ENCODE results near the gene PGLYRP3.
"Not testable (repeated sequence)": the region's sequence is repeated elsewhere in the genome, so short reads cannot be mapped to it uniquely, and the experiment has no call there.

PGLYRP3 gene

GRCh38 chr1:153342178-153342577, 29.4 kb upstream of the PGLYRP3 start:
- Mint-ChIP-seq H3K4me1 (peaks cover 34% of the 10 kb centered on the region), H3K36me3 (no peaks in the 10 kb centered on the region), H3K27me3 (peaks cover 85% of the 10 kb centered on the region), H3K9me3 (no peaks in the 10 kb centered on the region), H3K27ac (no peak overlapping the region), H3K4me3 (no peak overlapping the region)
- ATAC-seq = no peak

GRCh38 chr1:153341431-153341934, 28.7 kb upstream of the PGLYRP3 start:
- H3K4me3 Mint-ChIP-seq = no peak overlapping the region
- no peak overlapping the region for H3K27ac Mint-ChIP-seq
- H3K27me3 Mint-ChIP-seq = peaks cover 78% of the 10 kb centered on the region
- H3K36me3 Mint-ChIP-seq = no peaks in the 10 kb centered on the region
- peaks cover 29% of the 10 kb centered on the region for H3K4me1 Mint-ChIP-seq
- ATAC-seq = no peak
- H3K9me3 Mint-ChIP-seq = no peaks in the 10 kb centered on the region

- Mint-ChIP-seq H3K4me1 (peaks cover 17% of the 10 kb centered on the region), H3K36me3 (no peaks in the 10 kb centered on the region), H3K4me3 (no peak overlapping the region), H3K27ac (no peak overlapping the region), H3K27me3 (peaks cover 74% of the 10 kb centered on the region), H3K9me3 (no peaks in the 10 kb centered on the region)
- ATAC-seq = no peak
Observed at GRCh38 chr1:153340356-153340755, 27.6 kb upstream of the PGLYRP3 start.

DNA sequence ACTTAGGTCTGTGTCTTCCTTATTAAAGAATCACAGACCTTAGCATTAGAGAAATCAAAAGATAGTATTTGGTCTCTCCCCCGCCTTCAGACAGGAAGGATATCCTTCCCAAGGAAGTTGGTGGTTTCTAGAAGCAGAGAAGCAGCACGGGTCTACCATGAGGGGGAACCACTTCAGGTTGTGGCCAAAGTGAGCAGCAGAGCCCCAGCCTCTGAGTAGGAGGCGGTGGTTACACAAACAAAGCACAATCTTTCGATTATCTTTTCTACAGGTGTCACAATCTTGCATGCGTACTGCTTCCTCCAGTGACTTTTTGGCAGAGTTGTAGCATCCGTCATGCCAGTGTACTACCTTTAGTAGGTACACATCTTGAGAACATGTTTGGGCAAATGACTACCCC, 27.1 kb upstream of the PGLYRP3 start:
- no peak for ATAC-seq

DNA sequence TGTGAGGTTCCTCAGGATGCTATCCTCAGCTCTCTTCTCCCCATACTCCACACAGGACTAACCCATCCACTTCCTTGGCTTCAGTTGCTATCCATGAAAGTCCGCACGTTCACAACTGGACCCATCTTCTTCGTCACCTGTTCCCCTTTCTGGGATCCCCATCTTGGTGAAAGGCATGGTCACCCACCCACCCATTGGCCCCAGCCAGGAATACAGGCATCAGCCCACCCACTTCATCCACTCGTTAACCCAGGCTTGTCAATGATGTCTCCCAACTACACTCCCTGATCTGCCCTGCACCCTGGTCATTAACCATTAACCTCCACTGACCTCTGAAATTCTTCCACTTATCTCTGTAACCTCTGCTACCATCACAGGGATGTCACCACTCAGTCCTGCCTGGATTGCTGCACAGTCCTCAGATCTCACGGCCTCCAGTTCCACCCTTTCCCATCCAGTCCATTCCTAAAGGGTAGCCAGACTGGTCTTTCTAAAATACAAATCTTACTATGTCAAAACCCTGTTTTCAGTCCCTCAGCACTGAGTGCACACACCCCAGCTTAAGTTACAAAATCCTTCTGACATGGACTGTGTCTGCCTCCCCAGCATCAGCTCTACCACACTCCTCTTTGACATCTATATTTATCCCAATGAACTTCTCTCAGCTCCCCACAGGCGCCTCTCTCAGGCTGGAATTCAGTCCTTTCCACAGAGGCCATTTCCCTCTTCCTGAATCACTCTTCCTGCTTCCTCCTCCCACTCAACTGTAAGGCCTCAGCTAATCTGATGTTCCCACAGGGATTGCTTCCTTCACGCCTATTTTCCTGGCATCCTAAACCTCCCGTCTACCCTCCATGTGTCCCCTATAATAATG, 25.5 kb upstream of the PGLYRP3 start:
- H3K36me3 Mint-ChIP-seq = no peaks in the 10 kb centered on the region
- no peak overlapping the region for H3K4me3 Mint-ChIP-seq
- peaks cover 53% of the 10 kb centered on the region for H3K27me3 Mint-ChIP-seq
- no peaks in the 10 kb centered on the region for H3K9me3 Mint-ChIP-seq
- H3K4me1 Mint-ChIP-seq = no peaks in the 10 kb centered on the region
- no peak overlapping the region for H3K27ac Mint-ChIP-seq
- ATAC-seq = no peak

More for the DNA sequence above, 27.1 kb upstream of the PGLYRP3 start:
- Mint-ChIP-seq H3K9me3 (no peaks in the 10 kb centered on the region), H3K27me3 (peaks cover 69% of the 10 kb centered on the region), H3K27ac (no peak overlapping the region), H3K4me1 (peaks cover 14% of the 10 kb centered on the region), H3K4me3 (no peak overlapping the region), H3K36me3 (no peaks in the 10 kb centered on the region)

DNA sequence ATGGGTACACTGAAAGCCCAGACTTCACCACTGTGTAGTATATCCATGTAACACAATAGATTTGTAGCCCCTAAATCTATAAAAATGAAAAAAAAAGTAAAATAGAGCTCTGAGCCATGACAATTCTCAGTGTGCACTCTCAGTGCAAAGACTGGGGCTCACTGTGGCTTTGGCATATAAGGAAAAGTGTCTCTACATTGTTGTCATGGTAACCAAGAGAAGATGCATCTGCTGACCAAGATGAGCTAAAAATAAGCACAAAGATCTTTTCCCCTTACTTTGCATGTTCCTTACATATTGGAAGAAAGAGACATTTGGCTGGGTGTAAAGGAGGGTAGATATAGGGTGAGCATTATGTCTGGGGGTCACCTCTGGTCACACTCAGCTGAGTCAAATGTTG, 23.9 kb upstream of the PGLYRP3 start:
- no peak overlapping the region for H3K4me3 Mint-ChIP-seq
- no peak overlapping the region for H3K27ac Mint-ChIP-seq
- H3K9me3 Mint-ChIP-seq = peaks cover 11% of the 10 kb centered on the region
- no peak for ATAC-seq
- no peaks in the 10 kb centered on the region for H3K36me3 Mint-ChIP-seq
- no peaks in the 10 kb centered on the region for H3K4me1 Mint-ChIP-seq
- H3K27me3 Mint-ChIP-seq = peaks cover 53% of the 10 kb centered on the region

- Mint-ChIP-seq H3K27ac (no peak overlapping the region), H3K9me3 (peaks cover 22% of the 10 kb centered on the region), H3K4me1 (no peaks in the 10 kb centered on the region), H3K36me3 (peaks cover 6% of the 10 kb centered on the region), H3K4me3 (no peak overlapping the region), H3K27me3 (peaks cover 59% of the 10 kb centered on the region)
- no peak for ATAC-seq
Observed at GRCh38 chr1:153333902-153334301, 21.1 kb upstream of the PGLYRP3 start.

DNA sequence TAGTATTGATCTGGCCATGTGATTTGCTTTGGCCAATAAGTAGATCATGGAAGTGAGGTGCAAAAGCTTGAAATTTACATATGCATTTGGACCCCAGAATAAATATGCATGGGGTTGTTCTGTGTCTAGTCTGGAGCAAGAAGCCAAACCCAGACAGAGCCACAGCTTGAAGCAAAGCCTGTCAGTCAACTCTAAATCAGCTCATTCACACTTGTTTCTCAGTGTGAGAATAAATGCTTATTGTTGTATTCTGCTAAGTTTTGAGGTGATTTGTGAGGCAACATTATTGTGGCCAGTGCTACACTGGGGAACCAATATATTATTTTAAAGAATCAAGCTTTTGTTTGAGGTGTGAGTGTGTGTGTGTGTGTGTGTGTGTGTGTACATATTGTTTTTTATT, 12.2 kb upstream of the PGLYRP3 start:
- Mint-ChIP-seq H3K36me3 (peaks cover 6% of the 10 kb centered on the region), H3K4me3 (no peak overlapping the region), H3K27ac (no peak overlapping the region), H3K4me1 (no peaks in the 10 kb centered on the region), H3K9me3 (peaks cover 17% of the 10 kb centered on the region), H3K27me3 (peaks cover 48% of the 10 kb centered on the region)
- no peak for ATAC-seq

GRCh38 chr1:153322568-153322967, 9.8 kb upstream of the PGLYRP3 start:
- H3K9me3 Mint-ChIP-seq = peaks cover 10% of the 10 kb centered on the region
- no peak overlapping the region for H3K27ac Mint-ChIP-seq
- H3K27me3 Mint-ChIP-seq = peaks cover 49% of the 10 kb centered on the region
- ATAC-seq = no peak
- no peak overlapping the region for H3K4me3 Mint-ChIP-seq
- no peaks in the 10 kb centered on the region for H3K36me3 Mint-ChIP-seq
- H3K4me1 Mint-ChIP-seq = no peaks in the 10 kb centered on the region

GRCh38 chr1:153318145-153318544, 5.4 kb upstream of the PGLYRP3 start:
- not testable (repeated sequence) for ATAC-seq, H3K27ac Mint-ChIP-seq, H3K4me3 Mint-ChIP-seq, H3K9me3 Mint-ChIP-seq, H3K36me3 Mint-ChIP-seq, H3K4me1 Mint-ChIP-seq
- H3K27me3 Mint-ChIP-seq = peaks cover 70% of the 10 kb centered on the region

DNA sequence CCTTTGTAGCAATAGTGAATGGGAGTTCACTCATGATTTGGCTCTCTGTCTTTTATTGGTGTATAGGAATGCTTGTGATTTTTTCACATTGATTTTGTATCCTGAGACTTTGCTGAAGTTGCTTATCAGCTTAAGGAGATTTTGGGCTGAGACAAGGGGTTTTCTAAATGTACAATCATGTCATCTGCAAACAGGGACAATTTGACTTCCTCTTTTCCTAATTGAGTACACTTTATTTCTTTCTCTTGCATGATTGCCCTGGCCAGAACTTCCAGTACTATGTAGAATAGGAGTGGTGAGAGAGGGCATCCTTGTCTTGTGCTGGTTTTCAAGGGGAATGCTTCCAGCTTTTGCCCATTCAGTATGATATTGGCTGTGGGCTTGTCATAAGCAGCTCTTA, 3.3 kb upstream of the PGLYRP3 start:
- not testable (repeated sequence) for H3K4me3 Mint-ChIP-seq, H3K36me3 Mint-ChIP-seq, H3K4me1 Mint-ChIP-seq, H3K27ac Mint-ChIP-seq, H3K9me3 Mint-ChIP-seq, ATAC-seq
- peaks cover 65% of the 10 kb centered on the region for H3K27me3 Mint-ChIP-seq

- H3K27ac Mint-ChIP-seq, H3K36me3 Mint-ChIP-seq, H3K4me3 Mint-ChIP-seq, H3K4me1 Mint-ChIP-seq, ATAC-seq, H3K9me3 Mint-ChIP-seq: not testable (repeated sequence)
- H3K27me3 Mint-ChIP-seq = peaks cover 51% of the 10 kb centered on the region
Observed at GRCh38 chr1:153314388-153314787, 1.6 kb upstream of the PGLYRP3 start.

DNA sequence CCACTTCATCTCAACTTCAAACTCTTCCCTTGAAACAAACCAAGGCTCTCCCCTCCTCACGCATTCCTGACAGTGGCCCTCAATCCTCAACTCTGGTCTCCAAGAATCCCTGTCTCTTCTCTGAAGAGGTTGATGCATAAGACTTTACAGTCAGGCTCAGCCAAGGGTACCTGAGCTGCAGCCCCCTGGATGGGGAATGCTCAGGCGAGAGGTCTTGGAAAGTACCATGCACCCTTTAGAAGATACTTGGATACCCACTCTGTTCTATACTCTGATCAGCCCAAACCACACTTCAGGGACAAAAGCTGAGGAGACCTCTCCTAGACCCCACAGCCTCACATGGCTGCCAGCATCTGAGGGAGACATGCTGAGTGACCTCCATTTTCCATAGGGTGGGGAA, 536 bp upstream of the PGLYRP3 start:
- ATAC-seq = no peak
- no peak overlapping the region for H3K27ac Mint-ChIP-seq

GRCh38 chr1:153310526-153310925, 2.2 kb downstream of the PGLYRP3 start:
- no peaks in the 10 kb centered on the region for H3K9me3 Mint-ChIP-seq
- peaks cover 55% of the 10 kb centered on the region for H3K27me3 Mint-ChIP-seq
- no peak for ATAC-seq

More for the DNA sequence above, 536 bp upstream of the PGLYRP3 start:
- Mint-ChIP-seq H3K9me3 (no peaks in the 10 kb centered on the region), H3K4me3 (no peak overlapping the region), H3K36me3 (no peaks in the 10 kb centered on the region), H3K4me1 (no peaks in the 10 kb centered on the region), H3K27me3 (peaks cover 51% of the 10 kb centered on the region)

GRCh38 chr1:153309441-153309840, 3.3 kb downstream of the PGLYRP3 start:
- H3K4me3 Mint-ChIP-seq = no peak overlapping the region
- no peaks in the 10 kb centered on the region for H3K36me3 Mint-ChIP-seq
- H3K27me3 Mint-ChIP-seq = peaks cover 59% of the 10 kb centered on the region
- no peaks in the 10 kb centered on the region for H3K9me3 Mint-ChIP-seq
- ATAC-seq = no peak
- H3K27ac Mint-ChIP-seq = no peak overlapping the region
- H3K4me1 Mint-ChIP-seq = no peaks in the 10 kb centered on the region

More at GRCh38 chr1:153310526-153310925, 2.2 kb downstream of the PGLYRP3 start:
- no peaks in the 10 kb centered on the region for H3K4me1 Mint-ChIP-seq
- no peak overlapping the region for H3K4me3 Mint-ChIP-seq
- no peaks in the 10 kb centered on the region for H3K36me3 Mint-ChIP-seq
- H3K27ac Mint-ChIP-seq = no peak overlapping the region

DNA sequence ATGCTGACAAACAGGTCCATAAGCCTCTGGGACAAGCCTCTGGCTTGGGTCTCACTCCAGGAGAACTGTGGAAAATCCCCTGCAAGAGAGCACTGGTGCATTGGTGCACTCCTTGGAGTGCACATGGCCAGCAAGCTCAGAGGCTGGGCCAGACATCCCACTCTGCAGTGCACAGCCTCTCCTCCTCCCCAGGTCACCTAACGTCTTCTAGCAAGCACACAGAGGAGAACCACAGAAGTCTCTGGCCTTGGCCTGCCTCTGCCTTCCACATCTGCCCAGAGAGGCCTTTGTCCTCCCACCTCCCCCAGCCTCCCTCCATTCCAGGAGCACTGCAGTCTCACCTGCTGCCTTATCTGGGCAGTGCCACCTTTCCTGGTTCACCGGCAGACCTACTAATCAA, 4.2 kb downstream of the PGLYRP3 start:
- Mint-ChIP-seq H3K27ac (no peak overlapping the region), H3K4me1 (no peaks in the 10 kb centered on the region), H3K9me3 (no peaks in the 10 kb centered on the region), H3K4me3 (no peak overlapping the region), H3K36me3 (no peaks in the 10 kb centered on the region), H3K27me3 (peaks cover 58% of the 10 kb centered on the region)
- ATAC-seq = no peak
